Activated T-helper 17 cell treated with anti-CD3 and anti-CD28 coated beads, Interleukin-2, amount 50 U/mL, for 72 hours (primary cell): ENCODE measurements around the gene AP1G1. TPM values are rescaled to one million over a fixed set of nuclear protein-coding genes. Genes with fewer than 3 reads are reported as not detected.

Experiments
- ATAC-seq: fragments of 150-1000 bp; cut with Tn5 transposase; replicated peaks from 2 replicates; pipeline ENCODE4 v1.10.0; 2021; ENCODE audit warnings: mild to moderate bottlenecking, moderate library complexity
- H3K27ac Mint-ChIP-seq: one replicate; pipeline ENCODE4 v1.8.0; 2022; ENCODE audit warnings: mixed read lengths
- H3K27me3 Mint-ChIP-seq: one replicate; pipeline ENCODE4 v1.8.0; 2022; ENCODE audit warnings: mixed read lengths
- H3K36me3 Mint-ChIP-seq: one replicate; pipeline ENCODE4 v1.8.0; 2022; ENCODE audit warnings: low read depth, mild to moderate bottlenecking, mixed read lengths
- H3K4me1 Mint-ChIP-seq: one replicate; pipeline ENCODE4 v1.8.0; 2022; ENCODE audit warnings: mixed read lengths
- H3K4me3 Mint-ChIP-seq: one replicate; pipeline ENCODE4 v1.8.0; 2022; ENCODE audit warnings: mild to moderate bottlenecking, mixed read lengths
- H3K9me3 Mint-ChIP-seq: one replicate; pipeline ENCODE4 v1.8.0; 2022; ENCODE audit warnings: mixed read lengths
- total RNA-seq, 2 donors: library from RNA; stranded (reverse); gene quantifications; one replicate each; pipeline ENCODE4 v1.2.3, GENCODE V29; 2022

Gene AP1G1
- total RNA-seq, 2 donors from 2014 or later = 81.7 to 88.7 TPM

DNA sequence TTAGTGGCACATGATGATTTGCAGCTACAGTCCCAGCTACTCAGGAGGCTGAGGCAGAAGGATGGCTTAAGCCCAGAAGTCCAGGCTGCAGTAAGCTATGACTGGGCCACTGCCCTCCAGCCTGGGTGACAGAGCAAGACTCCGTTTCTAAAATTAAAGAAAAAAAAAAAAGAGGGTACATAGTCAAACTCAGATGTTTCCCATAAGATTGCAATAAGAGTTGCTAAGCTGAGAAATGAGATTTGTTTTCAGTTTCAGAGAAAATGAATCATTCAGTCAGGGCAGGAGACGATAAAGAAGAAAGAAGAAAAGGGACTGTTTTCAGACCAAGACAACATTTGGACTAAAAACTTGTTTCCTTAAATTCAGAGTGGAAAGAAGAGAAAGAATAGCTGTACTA, 54.0 kb downstream of the AP1G1 start:
- H3K4me1 Mint-ChIP-seq = peaks cover 5% of the 10 kb centered on the region
- peak; percentile 87 for ATAC-seq
- no peaks in the 10 kb centered on the region for H3K27me3 Mint-ChIP-seq
- H3K27ac Mint-ChIP-seq = peak overlapping the region; percentile 77
- H3K4me3 Mint-ChIP-seq = no peak overlapping the region
- H3K9me3 Mint-ChIP-seq = no peaks in the 10 kb centered on the region
- peaks cover 95% of the 10 kb centered on the region for H3K36me3 Mint-ChIP-seq

- H3K4me1 Mint-ChIP-seq = peaks cover 5% of the 10 kb centered on the region
- no peaks in the 10 kb centered on the region for H3K9me3 Mint-ChIP-seq
- no peak overlapping the region for H3K4me3 Mint-ChIP-seq
- no peaks in the 10 kb centered on the region for H3K27me3 Mint-ChIP-seq
- H3K36me3 Mint-ChIP-seq = peaks cover 93% of the 10 kb centered on the region
- peak overlapping the region; percentile 77 for H3K27ac Mint-ChIP-seq
- no peak for ATAC-seq
Measured at GRCh38 chr16:71754108-71754507, 54.5 kb downstream of the AP1G1 start.

GRCh38 chr16:71748226-71748625, 60.4 kb downstream of the AP1G1 start:
- H3K27me3 Mint-ChIP-seq = no peaks in the 10 kb centered on the region
- H3K9me3 Mint-ChIP-seq = no peaks in the 10 kb centered on the region
- peaks cover 4% of the 10 kb centered on the region for H3K4me1 Mint-ChIP-seq
- H3K4me3 Mint-ChIP-seq = no peak overlapping the region
- peak overlapping the region; percentile 37 for H3K27ac Mint-ChIP-seq
- peaks cover 92% of the 10 kb centered on the region for H3K36me3 Mint-ChIP-seq
- ATAC-seq = no peak

GRCh38 chr16:71746442-71747046, 62.1 kb downstream of the AP1G1 start:
- Mint-ChIP-seq H3K4me3 (no peak overlapping the region), H3K36me3 (peaks cover 93% of the 10 kb centered on the region), H3K4me1 (peaks cover 4% of the 10 kb centered on the region), H3K27me3 (no peaks in the 10 kb centered on the region), H3K9me3 (no peaks in the 10 kb centered on the region), H3K27ac (no peak overlapping the region)
- ATAC-seq = no peak

DNA sequence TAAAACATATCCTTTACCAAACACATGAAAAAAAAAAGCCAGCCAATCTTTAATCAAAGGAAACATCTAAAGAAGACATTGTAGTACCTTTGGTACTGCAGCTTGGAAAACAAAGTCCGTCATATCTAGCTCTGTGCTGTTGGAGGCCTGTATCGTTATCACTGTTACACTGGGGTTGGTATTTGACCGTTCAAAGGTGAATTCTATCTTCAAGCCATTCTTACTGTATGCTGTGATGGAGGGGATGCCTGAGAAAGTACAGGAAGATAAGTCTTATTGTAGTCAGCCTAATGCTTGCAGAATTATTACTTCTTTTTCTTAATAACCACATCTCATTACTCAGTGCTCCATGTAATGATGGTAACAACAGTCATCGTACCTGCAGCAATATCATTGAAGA, 69.8 kb downstream of the AP1G1 start:
- Mint-ChIP-seq H3K27me3 (no peaks in the 10 kb centered on the region), H3K36me3 (peaks cover 96% of the 10 kb centered on the region), H3K4me1 (no peaks in the 10 kb centered on the region), H3K27ac (no peak overlapping the region), H3K4me3 (no peak overlapping the region), H3K9me3 (no peaks in the 10 kb centered on the region)
- ATAC-seq = no peak

GRCh38 chr16:71737501-71737900, 71.1 kb downstream of the AP1G1 start:
- ATAC-seq = no peak
- no peaks in the 10 kb centered on the region for H3K27me3 Mint-ChIP-seq
- no peaks in the 10 kb centered on the region for H3K9me3 Mint-ChIP-seq
- H3K4me3 Mint-ChIP-seq = no peak overlapping the region
- no peaks in the 10 kb centered on the region for H3K4me1 Mint-ChIP-seq
- H3K36me3 Mint-ChIP-seq = peaks cover 96% of the 10 kb centered on the region
- no peak overlapping the region for H3K27ac Mint-ChIP-seq

- ATAC-seq = no peak
- Mint-ChIP-seq H3K36me3 (peaks cover 96% of the 10 kb centered on the region), H3K9me3 (no peaks in the 10 kb centered on the region), H3K27me3 (no peaks in the 10 kb centered on the region), H3K4me1 (no peaks in the 10 kb centered on the region), H3K4me3 (no peak overlapping the region), H3K27ac (no peak overlapping the region)
Measured at GRCh38 chr16:71734511-71734910, 74.1 kb downstream of the AP1G1 start.

GRCh38 chr16:71732587-71732986, 76.0 kb downstream of the AP1G1 start:
- Mint-ChIP-seq H3K27me3 (no peaks in the 10 kb centered on the region), H3K4me1 (no peaks in the 10 kb centered on the region), H3K4me3 (no peak overlapping the region), H3K27ac (peak overlapping the region; percentile 15), H3K36me3 (peaks cover 83% of the 10 kb centered on the region), H3K9me3 (no peaks in the 10 kb centered on the region)
- no peak for ATAC-seq

- H3K27me3 Mint-ChIP-seq = no peaks in the 10 kb centered on the region
- no peak overlapping the region for H3K27ac Mint-ChIP-seq
- no peak for ATAC-seq
- H3K36me3 Mint-ChIP-seq = peaks cover 39% of the 10 kb centered on the region
- no peak overlapping the region for H3K4me3 Mint-ChIP-seq
- H3K4me1 Mint-ChIP-seq = peaks cover 8% of the 10 kb centered on the region
- H3K9me3 Mint-ChIP-seq = no peaks in the 10 kb centered on the region
Measured at GRCh38 chr16:71727551-71728324, 80.9 kb downstream of the AP1G1 start.

- no peak overlapping the region for H3K27ac Mint-ChIP-seq
- no peak for ATAC-seq
- no peak overlapping the region for H3K4me3 Mint-ChIP-seq
- H3K4me1 Mint-ChIP-seq = peaks cover 11% of the 10 kb centered on the region
- H3K9me3 Mint-ChIP-seq = no peaks in the 10 kb centered on the region
- no peaks in the 10 kb centered on the region for H3K27me3 Mint-ChIP-seq
- peaks cover 28% of the 10 kb centered on the region for H3K36me3 Mint-ChIP-seq
Measured at GRCh38 chr16:71726476-71727315, 81.9 kb downstream of the AP1G1 start.

- ATAC-seq = no peak
- Mint-ChIP-seq H3K9me3 (no peaks in the 10 kb centered on the region), H3K27me3 (no peaks in the 10 kb centered on the region), H3K4me3 (peak within 1 kb of the TSS; percentile 82), H3K36me3 (peaks cover 5% of the 10 kb centered on the region), H3K27ac (peak within 1 kb of the TSS; percentile 52), H3K4me1 (peaks cover 11% of the 10 kb centered on the region)
Measured at GRCh38 chr16:71724320-71724751, 84.3 kb downstream of the AP1G1 start, which contains the start of gene PHLPP2. PHLPP2 (minus strand) TSS chr16:71724701; CDS start chr16:71714795, 9,906 bp downstream.

DNA sequence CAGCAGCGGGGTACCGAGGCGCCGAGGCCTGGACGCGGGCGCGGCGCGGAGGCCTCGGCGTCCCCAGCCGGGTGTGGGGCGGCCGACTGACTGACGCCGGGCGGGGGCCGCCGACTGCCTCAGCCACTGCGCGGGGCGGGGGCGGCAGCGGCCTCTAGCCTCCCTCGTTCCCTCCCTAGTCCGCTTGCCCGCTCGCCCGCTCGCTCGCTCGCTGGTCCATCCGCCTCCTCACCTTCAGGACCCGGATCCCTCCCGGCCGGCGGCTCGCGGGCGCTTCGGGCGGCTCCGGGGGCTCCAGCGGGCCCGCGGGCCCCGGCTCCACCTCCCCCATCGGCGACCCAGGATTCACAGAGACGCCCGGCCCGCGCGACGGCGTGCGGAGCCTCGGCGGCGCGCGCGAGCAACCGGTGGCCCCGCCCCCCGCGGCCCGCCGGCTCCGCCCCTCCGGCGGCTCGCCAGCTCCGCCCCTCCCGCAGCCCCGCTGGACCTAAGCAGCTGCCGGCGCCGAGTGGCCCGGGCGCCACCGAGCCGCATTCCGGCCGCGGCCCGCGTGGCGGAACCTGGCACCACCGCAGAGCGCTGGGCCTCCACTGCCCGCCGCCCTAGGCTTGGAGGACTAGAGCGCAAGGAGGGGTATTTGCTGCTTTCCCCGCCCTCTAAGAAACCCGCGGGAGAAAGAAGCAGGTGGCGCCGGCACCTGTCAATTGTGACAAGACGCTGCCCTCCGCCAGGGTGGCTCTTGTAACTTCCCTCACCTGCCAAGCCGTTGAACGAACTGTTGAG, 84.9 kb downstream of the AP1G1 start:
- H3K4me1 Mint-ChIP-seq = peaks cover 11% of the 10 kb centered on the region
- H3K27me3 Mint-ChIP-seq = no peaks in the 10 kb centered on the region
- peaks cover 7% of the 10 kb centered on the region for H3K36me3 Mint-ChIP-seq
- peak; percentile 89 for ATAC-seq
- peak overlapping the region; percentile 52 for H3K27ac Mint-ChIP-seq
- H3K4me3 Mint-ChIP-seq = peak overlapping the region; percentile 82
- no peaks in the 10 kb centered on the region for H3K9me3 Mint-ChIP-seq

DNA sequence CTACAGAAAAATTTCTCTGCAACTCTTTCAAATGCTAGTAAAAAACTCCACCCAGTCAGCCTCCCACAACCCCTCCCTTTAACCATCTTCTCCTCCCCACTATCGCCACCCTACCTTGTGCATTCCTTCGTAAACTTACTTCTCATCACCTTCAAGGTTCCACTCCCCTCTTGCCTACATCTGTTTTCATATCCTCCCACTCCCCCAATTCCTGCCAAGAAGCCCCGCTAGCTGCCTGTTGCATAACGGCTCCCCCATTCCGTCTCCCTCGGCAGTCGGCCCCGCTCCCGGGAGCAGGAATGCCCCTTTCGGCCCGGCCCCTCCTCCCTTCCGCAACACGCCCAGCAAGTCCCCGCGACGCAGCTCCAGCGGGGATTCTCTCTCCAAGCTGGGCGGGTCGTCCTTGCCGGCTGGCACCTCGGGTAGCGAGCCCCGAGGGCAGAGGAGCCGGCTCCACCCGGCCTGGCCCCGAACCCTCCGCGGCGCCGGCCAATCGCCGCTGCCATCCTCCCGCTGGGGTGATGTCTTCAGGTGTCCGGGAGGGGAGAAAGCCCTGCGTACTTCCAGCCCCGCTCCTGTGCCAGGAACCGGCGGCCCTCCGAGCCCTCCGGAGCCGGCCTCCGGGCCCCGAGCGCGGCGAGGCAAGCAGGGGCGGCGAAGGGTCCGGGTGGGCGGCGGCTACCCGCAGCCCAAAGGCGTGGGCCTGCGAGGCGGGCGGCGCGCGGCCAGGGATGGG, 85.7 kb downstream of the AP1G1 start:
- ATAC-seq = peak; percentile 51
- H3K27ac Mint-ChIP-seq = peak overlapping the region; percentile 93
- peak overlapping the region; percentile 93 for H3K4me3 Mint-ChIP-seq

More for the DNA sequence above, 85.7 kb downstream of the AP1G1 start:
- H3K9me3 Mint-ChIP-seq = no peaks in the 10 kb centered on the region
- no peaks in the 10 kb centered on the region for H3K27me3 Mint-ChIP-seq
- peaks cover 11% of the 10 kb centered on the region for H3K4me1 Mint-ChIP-seq
- H3K36me3 Mint-ChIP-seq = peaks cover 10% of the 10 kb centered on the region
